Astrocyte (in vitro differentiated cells and primary cell): ENCODE data around the gene SLC52A1. TPM values are rescaled to one million over a fixed set of nuclear protein-coding genes. Genes with fewer than 3 reads are reported as not detected.

Experiments used
- DNase-seq: peaks from one replicate; pipeline ENCODE4 v3.0.0-alpha.2; 2010; ENCODE audit warnings: low read depth
- FAIRE-seq: peaks from 2 replicates; lab custom pipeline; 2011; peaks lifted over from hg19 to GRCh38; lab: Jason Lieb, UNC
- H2AFZ ChIP-seq: 2 replicates; pipeline ENCODE4 v1.6.0; 2012; ENCODE audit warnings: low read depth, low read length, inconsistent platforms
- H3K27ac ChIP-seq: 2 replicates; pipeline ENCODE4 v1.5.1; 2011; ENCODE audit warnings: low read depth, low read length, inconsistent platforms
- H3K27me3 ChIP-seq: 2 replicates; pipeline ENCODE4 v1.6.0; 2011; ENCODE audit warnings: low read length, inconsistent platforms; ENCODE audit not compliant: insufficient read depth
- H3K36me3 ChIP-seq: 2 replicates; pipeline ENCODE4 v1.5.1; 2011; ENCODE audit warnings: low read length, inconsistent platforms; ENCODE audit not compliant: insufficient read depth
- H3K4me1 ChIP-seq: 2 replicates; pipeline ENCODE4 v1.5.1; 2011; ENCODE audit warnings: low read length, inconsistent platforms; ENCODE audit not compliant: insufficient read depth
- H3K4me2 ChIP-seq: 2 replicates; pipeline ENCODE4 v1.6.0; 2012; ENCODE audit warnings: low read length, inconsistent platforms
- H3K4me3 ChIP-seq: 2 replicates; pipeline ENCODE4 v1.5.1; 2011; ENCODE audit warnings: low read depth, mild to moderate bottlenecking, low read length, inconsistent platforms; ENCODE audit not compliant: insufficient read depth
- H3K79me2 ChIP-seq: 2 replicates; pipeline ENCODE4 v1.6.0; 2012; ENCODE audit warnings: mild to moderate bottlenecking, low read length, inconsistent platforms; ENCODE audit not compliant: insufficient read depth
- H3K9ac ChIP-seq: 2 replicates; pipeline ENCODE4 v1.6.0; 2012; ENCODE audit warnings: mild to moderate bottlenecking, low read length, inconsistent platforms
- H3K9me3 ChIP-seq: 2 replicates; pipeline ENCODE4 v1.5.1; 2012; ENCODE audit warnings: low read depth, mild to moderate bottlenecking, low read length, inconsistent platforms; ENCODE audit not compliant: insufficient read depth
- H4K20me1 ChIP-seq: 2 replicates; pipeline ENCODE4 v1.6.0; 2012; ENCODE audit warnings: low read length, inconsistent platforms; ENCODE audit not compliant: insufficient read depth
- H3K27ac Mint-ChIP-seq: one replicate; pipeline ENCODE4 v1.8.0; 2021; ENCODE audit warnings: mild to moderate bottlenecking, mixed read lengths; ENCODE audit not compliant: unreplicated experiment
- H3K27me3 Mint-ChIP-seq: one replicate; pipeline ENCODE4 v1.8.0; 2021; ENCODE audit warnings: low read depth, mixed read lengths; ENCODE audit not compliant: unreplicated experiment
- H3K36me3 Mint-ChIP-seq: one replicate; pipeline ENCODE4 v1.8.0; 2021; ENCODE audit warnings: low read depth, mixed read lengths; ENCODE audit not compliant: unreplicated experiment
- H3K4me1 Mint-ChIP-seq: one replicate; pipeline ENCODE4 v1.8.0; 2021; ENCODE audit warnings: low read depth, mixed read lengths; ENCODE audit not compliant: unreplicated experiment
- H3K4me3 Mint-ChIP-seq: one replicate; pipeline ENCODE4 v1.8.0; 2021; ENCODE audit warnings: mild to moderate bottlenecking, moderate library complexity, mixed read lengths; ENCODE audit not compliant: unreplicated experiment
- H3K9me3 Mint-ChIP-seq: one replicate; pipeline ENCODE4 v1.8.0; 2021; ENCODE audit warnings: mild to moderate bottlenecking, mixed read lengths; ENCODE audit not compliant: unreplicated experiment
- EZH2 ChIP-seq: IDR thresholded peaks from 2 replicates; pipeline ENCODE4 v1.6.1; 2012; ENCODE audit warnings: mild to moderate bottlenecking, low read length, inconsistent platforms; ENCODE audit not compliant: insufficient read depth
- total RNA-seq: library from RNA; stranded (reverse); gene quantifications from 2 replicates; pipeline ENCODE4 v1.2.1, GENCODE V29; 2021
- TF ChIP-seq, protein P1 (sequence below): IDR thresholded peaks from 2 replicates; pipeline ENCODE4 v1.5.1; 2011; ENCODE audit warnings: low read depth, mild to moderate bottlenecking, inconsistent platforms, low read length, moderate library complexity; ENCODE audit not compliant: insufficient read depth

Gene SLC52A1
- total RNA-seq, 1 donor from 2014 or later: not detected

DNA sequence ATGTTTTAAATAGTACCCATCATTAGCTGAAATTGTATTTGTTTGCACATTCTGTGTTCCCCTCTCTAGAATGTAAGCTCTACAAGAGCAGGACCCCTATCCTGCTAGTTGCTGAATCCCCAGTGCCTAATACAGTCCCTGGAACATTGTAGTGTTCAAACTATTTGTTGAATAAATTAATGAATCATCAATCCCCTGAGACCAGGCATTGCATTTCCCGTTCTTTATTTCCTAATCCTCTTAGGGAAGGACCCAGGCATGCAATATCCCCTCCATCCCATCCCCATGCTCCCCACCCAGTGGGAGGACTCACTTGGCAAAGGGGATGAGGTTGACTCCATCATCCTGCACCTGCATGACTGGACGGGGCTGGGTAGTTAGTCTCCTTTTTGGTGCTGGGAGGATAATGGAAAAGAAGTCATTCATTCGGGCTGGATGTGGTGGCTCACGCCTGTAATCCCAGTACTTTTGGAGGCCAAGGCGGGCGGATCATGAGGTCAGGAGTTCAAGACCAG is 41.1 kb downstream of the SLC52A1 start:
- Histone ChIP-seq H3K4me1 (peaks cover 15% of the 10 kb centered on the region), H4K20me1 (peaks cover 9% of the 10 kb centered on the region), H3K36me3 (no peaks in the 10 kb centered on the region), H3K79me2 (peaks cover 13% of the 10 kb centered on the region), H3K4me2 (no peak overlapping the region), H3K27me3 (no peaks in the 10 kb centered on the region), H3K9me3 (no peaks in the 10 kb centered on the region), H3K27ac (no peak overlapping the region), H2AFZ (no peak overlapping the region), H3K4me3 (no peak overlapping the region), H3K9ac (no peak overlapping the region)
- peaks cover 7% of the 10 kb centered on the region for H3K4me1 Mint-ChIP-seq
- no peak for DNase-seq
- peaks cover under 1% of the 10 kb centered on the region for H3K36me3 Mint-ChIP-seq
- peaks cover 2% of the 10 kb centered on the region for H3K9me3 Mint-ChIP-seq
- H3K27me3 Mint-ChIP-seq: peaks cover 2% of the 10 kb centered on the region
- TF ChIP-seq EZH2: no peak
- TF ChIP-seq, protein P1, sequence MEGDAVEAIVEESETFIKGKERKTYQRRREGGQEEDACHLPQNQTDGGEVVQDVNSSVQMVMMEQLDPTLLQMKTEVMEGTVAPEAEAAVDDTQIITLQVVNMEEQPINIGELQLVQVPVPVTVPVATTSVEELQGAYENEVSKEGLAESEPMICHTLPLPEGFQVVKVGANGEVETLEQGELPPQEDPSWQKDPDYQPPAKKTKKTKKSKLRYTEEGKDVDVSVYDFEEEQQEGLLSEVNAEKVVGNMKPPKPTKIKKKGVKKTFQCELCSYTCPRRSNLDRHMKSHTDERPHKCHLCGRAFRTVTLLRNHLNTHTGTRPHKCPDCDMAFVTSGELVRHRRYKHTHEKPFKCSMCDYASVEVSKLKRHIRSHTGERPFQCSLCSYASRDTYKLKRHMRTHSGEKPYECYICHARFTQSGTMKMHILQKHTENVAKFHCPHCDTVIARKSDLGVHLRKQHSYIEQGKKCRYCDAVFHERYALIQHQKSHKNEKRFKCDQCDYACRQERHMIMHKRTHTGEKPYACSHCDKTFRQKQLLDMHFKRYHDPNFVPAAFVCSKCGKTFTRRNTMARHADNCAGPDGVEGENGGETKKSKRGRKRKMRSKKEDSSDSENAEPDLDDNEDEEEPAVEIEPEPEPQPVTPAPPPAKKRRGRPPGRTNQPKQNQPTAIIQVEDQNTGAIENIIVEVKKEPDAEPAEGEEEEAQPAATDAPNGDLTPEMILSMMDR: no peak
- H3K27ac Mint-ChIP-seq: no peak overlapping the region
- FAIRE-seq: no peak
- no peak overlapping the region for H3K4me3 Mint-ChIP-seq

- Histone ChIP-seq H3K4me3 (peak overlapping the region; percentile 79), H2AFZ (peak overlapping the region; percentile 93), H3K79me2 (peaks cover 23% of the 10 kb centered on the region), H3K4me1 (peaks cover 24% of the 10 kb centered on the region), H3K36me3 (no peaks in the 10 kb centered on the region), H4K20me1 (no peaks in the 10 kb centered on the region), H3K9me3 (no peaks in the 10 kb centered on the region), H3K27me3 (no peaks in the 10 kb centered on the region), H3K9ac (peak overlapping the region; percentile 83), H3K27ac (peak overlapping the region; percentile 49), H3K4me2 (peak overlapping the region; percentile 98)
- no peaks in the 10 kb centered on the region for H3K9me3 Mint-ChIP-seq
- TF ChIP-seq, protein P1: no peak
- no peak for TF ChIP-seq EZH2
- peak overlapping the region; percentile 88 for H3K4me3 Mint-ChIP-seq
- no peaks in the 10 kb centered on the region for H3K27me3 Mint-ChIP-seq
- peaks cover 2% of the 10 kb centered on the region for H3K36me3 Mint-ChIP-seq
- H3K27ac Mint-ChIP-seq: peak overlapping the region; percentile 41
- DNase-seq: no peak
- no peak for FAIRE-seq
- H3K4me1 Mint-ChIP-seq: peaks cover 17% of the 10 kb centered on the region
Observed at GRCh38 chr17:4987767-4988567, 47.3 kb downstream of the SLC52A1 start.
